ENCODE measurements around the gene SLC25A38.

The SLC25A38 gene

GRCh38 chr3:39423436-39423970 lies 40.3 kb downstream of the SLC25A38 start:
- DNase-seq (ENCODE audit: insufficient read length, low spot score) (no peak), FAIRE-seq (no peak)
- no peak for TF ChIP-seq POLR2A (IDR thresholded peaks at IDR 0.05; ENCODE audit: low read depth, low read length)

- FAIRE-seq: no peak
- DNase-seq (ENCODE audit: insufficient read length, low spot score): no peak
- no peak for TF ChIP-seq POLR2A (IDR thresholded peaks at IDR 0.05; ENCODE audit: low read depth, low read length)
Observed at GRCh38 chr3:39426312-39426711, 43.1 kb downstream of the SLC25A38 start.

- FAIRE-seq: no peak
- no peak for TF ChIP-seq POLR2A (IDR thresholded peaks at IDR 0.05; ENCODE audit: low read depth, low read length)
Observed at GRCh38 chr3:39427506-39427905, 44.3 kb downstream of the SLC25A38 start.

GRCh38 chr3:39428745-39429201 lies 45.6 kb downstream of the SLC25A38 start:
- DNase-seq (ENCODE audit: insufficient read length, low spot score) (no peak), FAIRE-seq (no peak)
- TF ChIP-seq POLR2A (IDR thresholded peaks at IDR 0.05; ENCODE audit: low read depth, low read length): no peak

More at GRCh38 chr3:39427506-39427905, 44.3 kb downstream of the SLC25A38 start:
- no peak for DNase-seq (ENCODE audit: insufficient read length, low spot score)

- no peak for TF ChIP-seq POLR2A (IDR thresholded peaks at IDR 0.05; ENCODE audit: low read depth, low read length)
- FAIRE-seq (no peak), DNase-seq (ENCODE audit: insufficient read length, low spot score) (no peak)
Observed at GRCh38 chr3:39429466-39429865, 46.3 kb downstream of the SLC25A38 start.

GRCh38 chr3:39432342-39432741 lies 49.2 kb downstream of the SLC25A38 start:
- DNase-seq (ENCODE audit: insufficient read length, low spot score) (no peak), FAIRE-seq (no peak)
- TF ChIP-seq POLR2A (IDR thresholded peaks at IDR 0.05; ENCODE audit: low read depth, low read length): no peak

GRCh38 chr3:39433642-39434041 lies 50.5 kb downstream of the SLC25A38 start:
- FAIRE-seq (no peak), DNase-seq (ENCODE audit: insufficient read length, low spot score) (no peak)
- no peak for TF ChIP-seq POLR2A (IDR thresholded peaks at IDR 0.05; ENCODE audit: low read depth, low read length)

- DNase-seq (ENCODE audit: insufficient read length, low spot score): peak; percentile 43
- peak; percentile 87 for FAIRE-seq
- TF ChIP-seq POLR2A (IDR thresholded peaks at IDR 0.05; ENCODE audit: low read depth, low read length): no peak
Observed at GRCh38 chr3:39434574-39434973, 51.4 kb downstream of the SLC25A38 start.

- TF ChIP-seq POLR2A (IDR thresholded peaks at IDR 0.05; ENCODE audit: low read depth, low read length): no peak
- DNase-seq (ENCODE audit: insufficient read length, low spot score) (peak; percentile 15), FAIRE-seq (peak; percentile 66)
Observed at GRCh38 chr3:39435006-39435748, 52.0 kb downstream of the SLC25A38 start.

- DNase-seq (ENCODE audit: insufficient read length, low spot score) (no peak), FAIRE-seq (no peak)
- no peak for TF ChIP-seq POLR2A (IDR thresholded peaks at IDR 0.05; ENCODE audit: low read depth, low read length)
Observed at GRCh38 chr3:39438880-39439279, 55.7 kb downstream of the SLC25A38 start.

GRCh38 chr3:39440316-39440715 lies 57.1 kb downstream of the SLC25A38 start:
- no peak for FAIRE-seq
- TF ChIP-seq POLR2A (IDR thresholded peaks at IDR 0.05; ENCODE audit: low read depth, low read length): no peak
- no peak for DNase-seq (ENCODE audit: insufficient read length, low spot score)

- FAIRE-seq (no peak), DNase-seq (ENCODE audit: insufficient read length, low spot score) (no peak)
- no peak for TF ChIP-seq POLR2A (IDR thresholded peaks at IDR 0.05; ENCODE audit: low read depth, low read length)
Observed at GRCh38 chr3:39443530-39443929, 60.4 kb downstream of the SLC25A38 start.

- TF ChIP-seq POLR2A (IDR thresholded peaks at IDR 0.05; ENCODE audit: low read depth, low read length): no peak
- DNase-seq (ENCODE audit: insufficient read length, low spot score) (no peak), FAIRE-seq (no peak)
Observed at GRCh38 chr3:39445927-39446326, 62.8 kb downstream of the SLC25A38 start.

- no peak for FAIRE-seq
- no peak for DNase-seq (ENCODE audit: insufficient read length, low spot score)
- no peak for TF ChIP-seq POLR2A (IDR thresholded peaks at IDR 0.05; ENCODE audit: low read depth, low read length)
Observed at GRCh38 chr3:39446444-39446843, 63.3 kb downstream of the SLC25A38 start.

Data from H54 (cell line).